Fibroblast of skin of right quadriceps (primary cell): ENCODE data around the gene PKP3.
"Not testable (repeated sequence)": the region's sequence is repeated elsewhere in the genome, so short reads cannot be mapped to it uniquely, and the experiment has no call there.

Experiments used
- DNase-seq: peaks from one replicate; pipeline ENCODE4 v3.0.0-alpha.2; 2013

The PKP3 gene

DNA sequence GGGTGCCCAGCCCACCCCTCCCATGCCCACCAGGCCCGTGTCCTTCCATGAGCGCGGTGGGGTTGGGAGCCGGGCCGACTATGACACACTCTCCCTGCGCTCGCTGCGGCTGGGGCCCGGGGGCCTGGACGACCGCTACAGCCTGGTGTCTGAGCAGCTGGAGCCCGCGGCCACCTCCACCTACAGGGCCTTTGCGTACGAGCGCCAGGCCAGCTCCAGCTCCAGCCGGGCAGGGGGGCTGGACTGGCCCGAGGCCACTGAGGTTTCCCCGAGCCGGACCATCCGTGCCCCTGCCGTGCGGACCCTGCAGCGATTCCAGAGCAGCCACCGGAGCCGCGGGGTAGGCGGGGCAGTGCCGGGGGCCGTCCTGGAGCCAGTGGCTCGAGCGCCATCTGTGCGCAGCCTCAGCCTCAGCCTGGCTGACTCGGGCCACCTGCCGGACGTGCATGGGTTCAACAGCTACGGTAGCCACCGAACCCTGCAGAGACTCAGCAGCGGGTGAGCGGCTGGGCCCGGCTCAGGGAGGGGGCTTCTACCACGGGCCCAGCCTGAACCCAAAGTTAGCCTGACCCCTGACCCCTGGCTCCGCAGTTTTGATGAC is 3.0 kb downstream of the PKP3 start:
- peak; percentile 56 for DNase-seq

DNA sequence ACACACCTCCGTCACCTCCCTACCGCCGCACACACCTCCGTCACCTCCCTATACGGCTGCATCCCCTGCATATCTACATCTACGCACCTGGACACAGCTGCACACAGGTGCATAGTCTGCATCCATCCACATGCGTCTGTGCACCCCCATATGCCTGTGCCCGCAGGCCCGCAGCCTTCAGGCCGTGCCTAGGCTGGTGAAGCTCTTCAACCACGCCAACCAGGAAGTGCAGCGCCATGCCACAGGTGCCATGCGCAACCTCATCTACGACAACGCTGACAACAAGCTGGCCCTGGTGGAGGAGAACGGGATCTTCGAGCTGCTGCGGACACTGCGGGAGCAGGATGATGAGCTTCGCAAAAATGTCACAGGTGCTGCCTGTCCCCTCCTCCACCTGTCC is 4.8 kb downstream of the PKP3 start:
- no peak for DNase-seq

GRCh38 chr11:399731-400211 is 5.8 kb downstream of the PKP3 start:
- no peak for DNase-seq

- DNase-seq = no peak
Observed at GRCh38 chr11:400241-400689, 6.3 kb downstream of the PKP3 start.

GRCh38 chr11:401196-401595 is 7.2 kb downstream of the PKP3 start:
- DNase-seq = not testable (repeated sequence)

DNA sequence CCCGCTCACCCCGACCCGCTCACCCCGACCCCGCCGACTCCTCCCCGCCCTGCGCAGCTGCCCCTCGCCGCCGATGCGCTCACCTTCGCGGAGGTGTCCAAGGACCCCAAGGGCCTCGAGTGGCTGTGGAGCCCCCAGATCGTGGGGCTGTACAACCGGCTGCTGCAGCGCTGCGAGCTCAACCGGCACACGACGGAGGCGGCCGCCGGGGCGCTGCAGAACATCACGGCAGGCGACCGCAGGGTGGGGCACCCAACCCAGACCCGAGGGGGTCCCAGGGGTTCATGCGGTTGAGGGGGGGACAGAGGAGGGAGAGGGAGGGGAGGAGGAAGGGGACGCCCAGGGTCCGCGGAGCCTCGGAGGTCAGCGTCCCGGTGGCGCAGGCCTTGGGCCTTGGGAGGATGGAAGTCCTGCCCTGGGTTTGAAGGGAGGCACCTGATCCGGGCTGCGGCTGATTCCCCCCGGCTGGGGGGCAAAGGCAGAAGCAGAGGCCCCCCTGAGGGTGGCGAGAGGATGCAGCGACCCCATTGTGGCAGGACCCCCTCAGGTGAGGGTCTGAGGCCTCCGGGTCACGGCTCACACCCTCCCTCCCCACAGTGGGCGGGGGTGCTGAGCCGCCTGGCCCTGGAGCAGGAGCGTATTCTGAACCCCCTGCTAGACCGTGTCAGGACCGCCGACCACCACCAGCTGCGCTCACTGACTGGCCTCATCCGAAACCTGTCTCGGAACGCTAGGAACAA is 9.2 kb downstream of the PKP3 start:
- DNase-seq = no peak

GRCh38 chr11:403761-404431 is 9.9 kb downstream of the PKP3 start:
- DNase-seq = no peak

- no peak for DNase-seq
Observed at GRCh38 chr11:404551-405264, 10.7 kb downstream of the PKP3 start.

DNA sequence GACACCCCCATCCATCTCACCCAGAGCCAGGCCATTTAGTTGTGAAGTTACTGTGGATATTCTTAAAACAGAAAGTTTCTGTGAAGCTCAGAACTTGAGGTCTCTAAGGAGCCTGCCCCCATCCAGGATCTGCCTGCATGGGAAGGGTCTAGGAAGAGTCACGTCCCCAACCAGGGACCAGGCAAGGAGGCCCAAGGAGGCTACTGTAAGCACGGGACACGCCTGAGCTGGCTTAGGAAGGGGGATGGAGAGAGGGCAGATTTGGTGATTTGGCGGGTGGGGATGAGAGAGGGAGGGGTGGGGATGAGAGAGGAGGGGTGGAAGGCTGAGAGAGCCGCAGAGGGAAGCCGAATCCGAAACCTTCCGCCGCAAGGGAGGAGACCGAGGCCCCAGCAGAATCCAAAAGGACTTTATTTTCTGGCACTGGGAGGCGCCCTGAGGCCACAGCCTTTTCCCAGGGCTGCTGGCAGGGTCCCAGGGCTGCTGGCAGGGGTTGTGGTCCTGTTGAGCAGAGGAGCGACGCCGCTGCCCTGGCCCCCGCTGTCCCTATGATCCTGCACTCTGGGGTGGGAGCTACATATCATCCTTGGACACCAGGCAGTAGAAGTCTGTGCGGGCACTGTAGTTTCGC is 11.4 kb downstream of the PKP3 start:
- DNase-seq = no peak

DNA sequence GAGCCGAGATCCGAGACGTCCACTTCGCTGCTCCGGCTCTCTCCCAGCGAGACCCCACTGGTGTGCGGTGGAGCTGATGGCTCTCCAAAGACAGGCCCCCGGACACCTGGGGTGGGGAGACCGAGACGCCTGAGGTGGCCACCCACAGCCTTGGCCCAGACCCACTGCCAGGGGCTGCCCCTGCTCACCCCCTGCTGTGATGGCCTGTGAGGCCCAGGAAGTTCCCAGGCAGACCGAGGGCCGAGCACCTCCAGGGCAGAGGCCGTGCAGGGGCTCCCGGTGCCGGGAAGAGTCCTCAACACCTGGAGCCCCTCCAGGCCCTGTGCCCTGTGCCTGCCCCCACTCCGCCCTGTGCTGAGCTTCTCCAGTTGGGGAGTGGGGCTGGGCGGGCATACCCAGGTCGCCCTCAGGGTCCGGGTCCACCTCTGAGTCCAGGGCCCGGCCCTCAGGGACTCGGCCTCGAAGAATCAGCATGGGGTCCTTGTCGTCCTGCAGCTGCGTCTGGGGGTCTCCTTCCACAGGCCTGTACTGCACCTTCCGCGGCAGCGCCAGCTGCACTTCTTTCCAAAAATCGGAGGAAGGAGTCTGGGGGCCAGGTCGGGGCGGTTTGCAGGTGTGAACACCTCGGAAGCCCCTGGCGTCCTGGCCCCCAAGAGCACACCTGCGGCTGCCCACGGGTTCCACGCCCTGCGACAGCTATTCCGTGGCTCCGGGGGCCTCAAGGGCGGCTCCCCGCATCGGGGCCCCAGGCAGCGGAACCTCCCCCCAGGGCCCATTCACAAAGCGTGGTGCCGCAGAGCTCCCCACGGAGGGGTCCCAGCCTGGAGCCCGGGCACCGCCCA is 12.2 kb downstream of the PKP3 start:
- DNase-seq = no peak

- DNase-seq = peak; percentile 86
Observed at GRCh38 chr11:406796-407650, 13.0 kb downstream of the PKP3 start.

DNA sequence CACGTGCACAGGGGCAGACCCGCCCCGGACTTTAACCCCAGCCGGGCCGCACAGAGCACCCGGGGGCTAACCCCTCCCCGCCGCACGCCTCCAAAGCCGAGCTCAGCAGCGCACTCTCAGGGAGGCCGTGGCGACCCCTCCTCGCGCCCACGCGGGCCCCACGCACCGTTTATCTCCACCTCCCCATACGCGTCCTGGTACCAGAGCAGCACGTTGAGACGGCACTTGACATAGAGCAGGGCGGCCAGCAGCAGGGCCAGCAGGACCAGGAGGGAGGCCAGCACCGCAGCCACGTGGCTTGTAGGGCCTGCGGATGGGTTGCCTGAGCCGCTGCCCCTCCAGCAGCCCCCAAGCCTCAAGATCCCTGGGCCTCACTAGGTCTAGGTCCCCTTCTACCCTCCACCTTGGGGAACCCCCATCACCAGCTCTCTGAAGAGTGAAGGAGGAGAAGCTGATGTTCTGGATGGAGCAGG is 13.7 kb downstream of the PKP3 start:
- no peak for DNase-seq

DNA sequence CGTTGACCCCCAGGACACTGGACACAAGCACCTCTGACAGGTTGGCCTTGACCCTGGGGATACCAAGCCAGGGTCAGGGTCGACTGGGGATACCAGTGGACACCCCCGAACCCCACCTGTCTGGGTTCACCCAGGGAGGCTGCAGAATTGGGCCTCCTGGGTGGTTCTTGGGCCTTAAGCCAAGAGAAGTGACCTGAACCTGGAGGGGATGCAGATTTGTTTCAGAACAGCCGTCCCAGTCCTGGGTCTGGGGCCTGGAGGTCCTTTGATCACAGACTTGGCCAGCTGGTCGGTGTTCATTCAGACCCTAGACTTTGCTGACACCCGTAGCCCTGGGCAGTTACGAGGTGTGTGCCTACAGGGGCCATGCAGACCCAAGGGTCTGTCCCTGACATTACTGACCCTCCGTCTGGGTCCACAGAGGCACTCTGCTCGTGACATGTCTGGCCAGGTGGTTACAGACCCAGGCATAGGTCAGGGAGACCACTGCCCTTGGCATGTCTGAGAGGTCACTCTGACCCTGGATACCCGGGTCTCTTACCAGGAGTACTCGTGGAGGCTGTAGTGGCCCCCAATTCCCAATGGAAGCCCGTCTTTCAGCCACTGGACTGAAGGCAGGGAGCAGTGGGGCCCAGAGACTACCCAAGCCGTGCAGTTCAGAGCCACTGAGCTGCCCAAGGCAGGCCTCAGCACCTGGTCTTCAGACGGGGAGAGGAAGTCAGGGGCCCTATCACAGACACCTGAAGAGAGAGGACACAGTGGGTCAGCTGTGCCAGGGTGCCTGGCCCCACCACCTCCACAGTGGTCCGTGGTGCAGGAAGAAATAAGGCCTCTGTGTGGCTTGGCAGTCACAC is 14.4 kb downstream of the PKP3 start:
- no peak for DNase-seq

DNA sequence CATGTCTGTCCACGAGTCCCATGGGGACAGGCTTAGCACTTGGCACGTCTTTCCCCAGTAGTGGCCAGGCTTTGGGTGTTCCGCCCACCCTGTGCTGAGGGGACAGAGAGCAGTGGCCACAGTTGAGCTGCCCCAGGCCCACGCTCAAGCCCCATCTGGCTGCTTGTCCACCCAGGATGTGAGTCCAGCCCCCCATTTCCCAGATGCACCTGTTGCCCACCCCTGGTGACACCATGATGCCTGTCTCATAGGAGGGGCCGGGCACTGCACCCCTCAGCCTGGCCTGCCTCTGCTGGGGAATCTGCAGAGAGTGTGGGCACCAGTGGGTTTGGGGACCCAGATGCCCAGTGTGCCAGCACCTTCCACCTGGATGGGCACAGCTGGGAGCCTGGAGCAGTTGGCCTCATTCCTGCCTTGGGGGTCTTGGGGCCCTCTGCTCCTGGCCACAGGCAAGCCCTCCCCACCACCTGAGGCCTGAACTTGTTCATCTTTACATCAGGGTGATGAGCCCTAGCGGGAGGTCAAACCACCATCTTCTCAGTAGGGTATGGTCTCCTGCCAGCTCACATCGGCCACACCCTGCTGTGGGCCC is 15.1 kb downstream of the PKP3 start:
- no peak for DNase-seq

GRCh38 chr11:409600-410483 is 15.8 kb downstream of the PKP3 start:
- DNase-seq = no peak

DNA sequence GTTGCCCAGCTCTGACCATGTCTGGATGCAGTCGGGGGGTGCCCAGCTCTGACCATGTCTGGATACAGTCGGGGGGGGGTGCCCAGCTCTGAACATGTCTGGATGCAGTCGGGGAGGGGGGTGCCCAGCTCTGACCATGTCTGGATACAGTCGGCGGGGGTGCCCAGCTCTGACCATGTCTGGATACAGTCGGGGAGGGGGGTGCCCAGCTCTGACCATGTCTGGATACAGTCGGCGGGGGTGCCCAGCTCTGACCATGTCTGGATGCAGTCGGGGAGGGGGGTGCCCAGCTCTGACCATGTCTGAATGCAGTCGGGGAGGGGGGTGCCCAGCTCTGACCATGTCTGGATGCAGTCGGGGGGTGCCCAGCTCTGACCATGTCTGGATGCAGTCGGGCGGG is 16.7 kb downstream of the PKP3 start:
- not testable (repeated sequence) for DNase-seq

DNA sequence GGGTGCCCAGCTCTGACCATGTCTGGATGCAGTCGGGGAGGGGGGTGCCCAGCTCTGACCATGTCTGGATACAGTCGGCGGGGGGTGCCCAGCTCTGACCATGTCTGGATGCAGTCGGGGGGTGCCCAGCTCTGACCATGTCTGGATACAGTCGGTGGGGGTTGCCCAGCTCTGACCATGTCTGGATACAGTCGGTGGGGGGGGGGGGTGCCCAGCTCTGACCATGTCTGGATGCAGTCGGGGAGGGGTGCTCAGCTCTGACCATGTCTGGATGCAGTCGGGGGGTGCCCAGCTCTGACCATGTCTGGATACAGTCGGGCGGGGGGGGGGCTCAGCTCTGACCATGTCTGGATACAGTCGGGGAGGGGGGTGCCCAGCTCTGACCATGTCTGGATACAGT is 17.5 kb downstream of the PKP3 start:
- not testable (repeated sequence) for DNase-seq

DNA sequence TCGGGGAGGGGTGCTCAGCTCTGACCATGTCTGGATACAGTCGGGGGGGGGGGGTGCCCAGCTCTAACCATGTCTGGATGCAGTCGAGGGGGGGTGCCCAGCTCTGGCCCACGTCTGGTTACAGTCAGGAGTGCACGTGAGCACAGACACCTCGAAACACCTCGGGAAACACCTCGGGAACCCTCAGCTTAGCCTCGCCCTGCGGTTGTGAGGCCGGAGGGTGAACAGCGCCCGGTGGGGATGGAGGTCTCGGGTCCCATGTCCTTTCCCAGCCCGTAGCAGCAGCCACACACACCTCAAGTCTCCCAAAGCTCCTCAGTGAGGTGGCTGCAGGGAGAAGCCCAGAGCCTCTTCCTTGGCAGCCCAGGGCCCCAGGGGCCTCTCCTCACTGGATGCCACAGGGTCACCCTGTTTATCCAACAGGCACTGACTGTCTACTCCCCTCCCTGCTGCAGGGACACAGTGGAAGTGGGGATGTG is 18.7 kb downstream of the PKP3 start:
- DNase-seq = no peak
